HepG2 (cell line): ENCODE results near the gene PFKP. TPM values are rescaled to one million over a fixed set of nuclear protein-coding genes. Genes with fewer than 3 reads are reported as not detected.

Experiments
- CBX5 ChIP-seq: sonication (generic); formaldehyde crosslinking; IDR thresholded peaks from 2 replicates; pipeline ENCODE4 v1.4.0; 2020; ENCODE audit warnings: missing genetic modification reagents, borderline replicate concordance
- FOXK2 ChIP-seq: fragments of 450-650 bp; IDR thresholded peaks from 2 replicates; pipeline ENCODE4 v1.6.1; 2016
- GMEB1 ChIP-seq: sonication (generic); formaldehyde crosslinking; IDR thresholded peaks from 2 replicates; pipeline ENCODE4 v1.5.1; 2020; ENCODE audit warnings: missing genetic modification reagents, mild to moderate bottlenecking, borderline replicate concordance
- KDM6A ChIP-seq: IDR thresholded peaks from 2 replicates; pipeline ENCODE4 v1.6.1; 2016; ENCODE audit warnings: low read depth
- MAZ ChIP-seq, 2 experiments: sonication (generic) in 1 of 2; formaldehyde crosslinking in 1 of 2; IDR thresholded peaks; 2 replicates each; pipeline versions ENCODE4 v1.5.0 to v1.6.1; 2012 to 2020; ENCODE audit warnings: low read depth in 2 of 2, mild to moderate bottlenecking in 2 of 2, borderline replicate concordance in 1 of 2, improper control_type of control experiment in 1 of 2, low read length in 1 of 2, missing genetic modification reagents in 1 of 2, moderate library complexity in 1 of 2
- PLRG1 ChIP-seq: fragments of 450-650 bp; conservative IDR thresholded peaks from 2 replicates; pipeline ENCODE4 v1.6.1; 2016
- PRDM15 ChIP-seq: sonication (generic); formaldehyde crosslinking; IDR thresholded peaks from 2 replicates; pipeline ENCODE4 v1.4.0; 2020; ENCODE audit warnings: missing genetic modification reagents
- SP2 ChIP-seq: sonication (generic); formaldehyde crosslinking; IDR thresholded peaks from 2 replicates; pipeline ENCODE4 v1.5.1; 2020; ENCODE audit warnings: mild to moderate bottlenecking, missing genetic modification reagents
- ZBTB14 ChIP-seq: sonication (generic); formaldehyde crosslinking; IDR thresholded peaks from 2 replicates; pipeline ENCODE4 v1.4.0; 2020; ENCODE audit warnings: missing genetic modification reagents
- ZFP37 ChIP-seq: sonication (generic); formaldehyde crosslinking; IDR thresholded peaks from 2 replicates; pipeline ENCODE4 v1.4.0; 2020; ENCODE audit warnings: missing genetic modification reagents, borderline replicate concordance
- ZFP82 ChIP-seq: sonication (generic); formaldehyde crosslinking; IDR thresholded peaks from 2 replicates; pipeline ENCODE4 v1.5.1; 2020; ENCODE audit warnings: mild to moderate bottlenecking, missing genetic modification reagents, borderline replicate concordance
- ZFP91 ChIP-seq: sonication (generic); formaldehyde crosslinking; IDR thresholded peaks from 2 replicates; pipeline ENCODE4 v1.9.0; 2022; ENCODE audit warnings: missing genetic modification reagents, mild to moderate bottlenecking, borderline replicate concordance
- ZNF232 ChIP-seq: sonication (generic); formaldehyde crosslinking; IDR thresholded peaks from 2 replicates; pipeline ENCODE4 v1.4.0; 2020; ENCODE audit warnings: missing genetic modification reagents, borderline replicate concordance
- ZNF34 ChIP-seq: sonication (generic); formaldehyde crosslinking; IDR thresholded peaks from 2 replicates; pipeline ENCODE4 v1.4.0; 2020; ENCODE audit warnings: mild to moderate bottlenecking, missing genetic modification reagents, borderline replicate concordance
- ZNF496 ChIP-seq: sonication (generic); formaldehyde crosslinking; IDR thresholded peaks from 2 replicates; pipeline ENCODE4 v1.8.1; 2023; ENCODE audit warnings: mild to moderate bottlenecking, moderate library complexity, missing genetic modification reagents; ENCODE audit not compliant: insufficient replicate concordance
- ZNF841 ChIP-seq: sonication (generic); formaldehyde crosslinking; IDR thresholded peaks from 2 replicates; pipeline ENCODE4 v1.8.1; 2023; ENCODE audit warnings: missing genetic modification reagents, borderline replicate concordance
- ZSCAN22 ChIP-seq: sonication (generic); formaldehyde crosslinking; IDR thresholded peaks from 2 replicates; pipeline ENCODE4 v1.4.0; 2020; ENCODE audit warnings: mild to moderate bottlenecking, missing genetic modification reagents
- polyA plus RNA-seq, 8 experiments: library from polyadenylated mRNA; depleted of rRNA in 3 of 8; stranded (reverse) in 7 of 8; unstranded in 1 of 8; fragments of >200 nt; fragmentation: Illumina TruSeq in 4 of 8; extraction: Trizol in 4 of 8; gene quantifications; 2 replicates each; pipeline versions ENCODE4 v1.2.1 to v1.2.3, GENCODE V29; 2011 to 2016; ENCODE audit warnings: low read depth in 4 of 8, missing spikeins in 1 of 8, mixed read lengths in 1 of 8; ENCODE audit not compliant: insufficient read depth in 1 of 8
- total RNA-seq, 5 experiments: library from RNA; depleted of rRNA; stranded (reverse); fragments of >200 nt; fragmentation: Illumina TruSeq; extraction: Trizol; gene quantifications; 2 replicates each; pipeline ENCODE4 v1.2.3, GENCODE V29; 2016; ENCODE audit warnings: low read depth in 1 of 5
- TF ChIP-seq, protein P1 (sequence below): IDR thresholded peaks from 2 replicates; pipeline ENCODE4 v1.6.1; 2016; ENCODE audit warnings: control low read depth
- TF ChIP-seq, protein P2 (sequence below): IDR thresholded peaks from 2 replicates; pipeline ENCODE4 v1.6.1; 2016

Gene PFKP
- total and polyA plus RNA-seq, 2 of the 13 experiments (the other 11 are each of a cell fraction or from before 2014, with no cell fraction given) = 0.80 to 2.4 TPM

DNA sequence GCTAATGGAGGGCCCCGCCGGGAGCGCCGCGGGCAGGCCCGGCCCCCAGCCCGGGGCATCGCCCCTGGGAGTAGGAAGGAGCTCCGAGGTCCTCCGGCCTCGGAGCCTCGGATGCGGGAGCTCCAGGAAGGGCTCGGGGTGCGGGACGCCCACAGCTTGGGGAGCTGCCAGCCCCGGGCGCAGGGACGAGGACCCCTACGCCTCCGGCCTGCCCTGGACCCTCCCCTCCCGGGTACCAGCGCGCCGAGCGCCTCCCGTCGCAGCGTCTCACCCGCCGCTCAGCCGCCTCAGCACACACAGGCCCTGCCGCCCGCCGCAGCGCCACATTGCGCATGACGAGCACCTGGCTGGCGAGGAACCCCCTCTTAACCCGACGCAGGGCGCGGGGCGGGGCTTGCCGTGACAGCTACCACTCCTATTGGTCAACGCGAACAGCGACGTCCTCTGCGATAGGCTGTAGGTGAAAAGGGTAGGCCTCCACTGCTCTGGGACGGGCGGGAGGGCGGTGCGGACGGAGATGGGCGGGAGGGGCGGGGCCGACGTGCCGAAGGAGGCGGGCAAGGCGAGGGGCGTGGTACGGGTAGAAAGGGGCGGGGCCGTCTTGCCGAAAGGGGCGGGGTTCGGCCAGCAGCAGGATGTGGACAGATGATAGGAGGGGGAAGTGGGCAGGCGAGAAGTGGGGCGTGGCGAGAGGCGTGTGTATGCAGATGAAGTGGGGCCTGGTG, 105.3 kb downstream of the PFKP start, which contains the start of gene PITRM1 (continued):
- TF ChIP-seq PRDM15 (CRISPR knock-in tag) (no peak), MAZ (IDR thresholded peaks at IDR 0.05; ENCODE audit: borderline replicate concordance, low read depth, low read length) (no peak), MAZ (CRISPR knock-in tag; IDR thresholded peaks at IDR 0.05; ENCODE audit: low read depth) (peak; percentile 60), ZBTB14 (CRISPR knock-in tag) (no peak), PLRG1 (no peak), ZNF34 (CRISPR knock-in tag) (no peak), ZFP37 (CRISPR knock-in tag) (0 out of 2 replicates have a peak, but pooled peaks have one; percentile 13), FOXK2 (no peak), ZNF841 (no peak), ZNF232 (CRISPR knock-in tag) (no peak), ZFP91 (CRISPR knock-in tag) (peak; percentile 63; the same call in 1 of the 2 replicates), GMEB1 (CRISPR knock-in tag) (peak; percentile 92), ZFP82 (CRISPR knock-in tag) (no peak), SP2 (CRISPR knock-in tag) (peak; percentile 90), ZSCAN22 (CRISPR knock-in tag) (no peak), KDM6A (CRISPR knock-in tag) (no peak), CBX5 (CRISPR knock-in tag) (0 out of 2 replicates have a peak, but pooled peaks have one; percentile 46), ZNF496 (CRISPR knock-in tag) (no peak)
- TF ChIP-seq, protein P1, sequence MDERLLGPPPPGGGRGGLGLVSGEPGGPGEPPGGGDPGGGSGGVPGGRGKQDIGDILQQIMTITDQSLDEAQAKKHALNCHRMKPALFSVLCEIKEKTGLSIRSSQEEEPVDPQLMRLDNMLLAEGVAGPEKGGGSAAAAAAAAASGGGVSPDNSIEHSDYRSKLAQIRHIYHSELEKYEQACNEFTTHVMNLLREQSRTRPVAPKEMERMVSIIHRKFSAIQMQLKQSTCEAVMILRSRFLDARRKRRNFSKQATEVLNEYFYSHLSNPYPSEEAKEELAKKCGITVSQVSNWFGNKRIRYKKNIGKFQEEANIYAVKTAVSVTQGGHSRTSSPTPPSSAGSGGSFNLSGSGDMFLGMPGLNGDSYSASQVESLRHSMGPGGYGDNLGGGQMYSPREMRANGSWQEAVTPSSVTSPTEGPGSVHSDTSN (CRISPR knock-in tag) = no peak
- TF ChIP-seq, protein P2, sequence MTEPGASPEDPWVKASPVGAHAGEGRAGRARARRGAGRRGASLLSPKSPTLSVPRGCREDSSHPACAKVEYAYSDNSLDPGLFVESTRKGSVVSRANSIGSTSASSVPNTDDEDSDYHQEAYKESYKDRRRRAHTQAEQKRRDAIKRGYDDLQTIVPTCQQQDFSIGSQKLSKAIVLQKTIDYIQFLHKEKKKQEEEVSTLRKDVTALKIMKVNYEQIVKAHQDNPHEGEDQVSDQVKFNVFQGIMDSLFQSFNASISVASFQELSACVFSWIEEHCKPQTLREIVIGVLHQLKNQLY = no peak
